GM12874 (cell line): ENCODE data around the gene RAB3B.

Experiments
- TF ChIP-seq, protein P1 (sequence below): IDR thresholded peaks from 2 replicates; pipeline ENCODE4 v1.5.1; 2011; ENCODE audit warnings: low read depth, mild to moderate bottlenecking, control low read depth, low read length, moderate library complexity; ENCODE audit not compliant: insufficient read depth

Gene RAB3B

GRCh38 chr1:51906306-51907078 is 84.0 kb downstream of the RAB3B start:
- TF ChIP-seq, protein P1, sequence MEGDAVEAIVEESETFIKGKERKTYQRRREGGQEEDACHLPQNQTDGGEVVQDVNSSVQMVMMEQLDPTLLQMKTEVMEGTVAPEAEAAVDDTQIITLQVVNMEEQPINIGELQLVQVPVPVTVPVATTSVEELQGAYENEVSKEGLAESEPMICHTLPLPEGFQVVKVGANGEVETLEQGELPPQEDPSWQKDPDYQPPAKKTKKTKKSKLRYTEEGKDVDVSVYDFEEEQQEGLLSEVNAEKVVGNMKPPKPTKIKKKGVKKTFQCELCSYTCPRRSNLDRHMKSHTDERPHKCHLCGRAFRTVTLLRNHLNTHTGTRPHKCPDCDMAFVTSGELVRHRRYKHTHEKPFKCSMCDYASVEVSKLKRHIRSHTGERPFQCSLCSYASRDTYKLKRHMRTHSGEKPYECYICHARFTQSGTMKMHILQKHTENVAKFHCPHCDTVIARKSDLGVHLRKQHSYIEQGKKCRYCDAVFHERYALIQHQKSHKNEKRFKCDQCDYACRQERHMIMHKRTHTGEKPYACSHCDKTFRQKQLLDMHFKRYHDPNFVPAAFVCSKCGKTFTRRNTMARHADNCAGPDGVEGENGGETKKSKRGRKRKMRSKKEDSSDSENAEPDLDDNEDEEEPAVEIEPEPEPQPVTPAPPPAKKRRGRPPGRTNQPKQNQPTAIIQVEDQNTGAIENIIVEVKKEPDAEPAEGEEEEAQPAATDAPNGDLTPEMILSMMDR, result no peak

- TF ChIP-seq, protein P1, result no peak
Measured at GRCh38 chr1:51902456-51902855, 88.0 kb downstream of the RAB3B start.

DNA sequence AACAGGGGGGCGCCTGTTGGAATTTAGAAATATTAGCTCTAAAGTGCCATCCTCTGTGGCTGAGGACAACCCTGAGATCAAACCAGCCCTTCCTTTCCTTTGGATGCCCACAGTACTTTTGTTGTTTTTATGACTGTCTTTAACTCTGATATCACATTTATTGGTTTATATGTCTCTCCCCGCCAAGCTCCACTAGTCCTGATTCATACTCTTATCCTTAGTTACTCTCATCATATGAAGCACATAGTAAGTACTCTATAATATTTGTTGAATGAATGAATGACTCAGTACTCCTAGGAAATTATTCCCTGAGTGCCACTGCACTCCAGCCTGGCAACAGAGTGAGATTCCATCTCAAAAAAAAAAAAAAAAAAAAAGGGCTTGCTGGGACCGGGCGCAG is 89.3 kb downstream of the RAB3B start:
- TF ChIP-seq, protein P1, result no peak

- TF ChIP-seq, protein P1, result no peak
Measured at GRCh38 chr1:51899022-51899421, 91.5 kb downstream of the RAB3B start.

- TF ChIP-seq, protein P1, result no peak
Measured at GRCh38 chr1:51898090-51898734, 92.3 kb downstream of the RAB3B start.

GRCh38 chr1:51897699-51898031 is 92.8 kb downstream of the RAB3B start:
- TF ChIP-seq, protein P1, result no peak

- TF ChIP-seq, protein P1, result no peak
Measured at GRCh38 chr1:51878616-51879336, 111.7 kb downstream of the RAB3B start, which contains the start of gene NRDC. Gene NRDC, minus strand, starts transcription at chr1:51878727. Its CDS starts 112 bp downstream, at chr1:51878615.
